Measurements from ENCODE around the gene OR6M1. TPM values are rescaled to one million over a fixed set of nuclear protein-coding genes. Genes with fewer than 3 reads are reported as not detected.

OR6M1 gene
- total RNA-seq, 2 experiments from 2014 or later = not detected

GRCh38 chr11:123755813-123756212 is 50.3 kb downstream of the OR6M1 start:
- H3K36me3 ChIP-seq (ENCODE audit: insufficient read depth, low read length) = no peaks in the 10 kb centered on the region
- no peaks in the 10 kb centered on the region for H3K9me3 ChIP-seq (ENCODE audit: low read length)
- no peak overlapping the region for H3K4me3 ChIP-seq (ENCODE audit: low read depth, low read length, poor library complexity, severe bottlenecking)
- no peaks in the 10 kb centered on the region for H3K9me2 ChIP-seq (ENCODE audit: insufficient read depth, low read length)
- no peaks in the 10 kb centered on the region for H4K20me1 ChIP-seq (ENCODE audit: insufficient read depth, low read length)
- BruUV-seq (replicated peaks) = no TSS peak
- H3K27ac ChIP-seq (ENCODE audit: low read depth, low read length, poor library complexity, severe bottlenecking) = no peak overlapping the region
- no peaks in the 10 kb centered on the region for H3K4me1 ChIP-seq (ENCODE audit: insufficient read depth, low read length, poor library complexity, severe bottlenecking)
- no peak for DNase-seq (ENCODE audit: low spot score)
- H3K79me2 ChIP-seq (ENCODE audit: insufficient read depth, low read depth, low read length) = no peaks in the 10 kb centered on the region
- TF ChIP-seq EZH2phosphoT487 (IDR thresholded peaks at IDR 0.05; ENCODE audit: borderline replicate concordance, low read depth, low read length) = no peak
- TF ChIP-seq CTCF (conservative IDR thresholded peaks at IDR 0.05; ENCODE audit: low read length) = no peak
- H3K4me2 ChIP-seq (ENCODE audit: low read length) = no peak overlapping the region
- CTCF ChIA-PET (ENCODE audit: unreplicated experiment) = no interaction called here
- intact Hi-C loops (cut with micrococcal nuclease; ENCODE audit: unreplicated experiment) = no loop called here
- no peak overlapping the region for H2AFZ ChIP-seq (ENCODE audit: low read length)
- POLR2A ChIA-PET = interaction anchor here (1.2 kb wide), 1 partner anchor 12 kb away, joined by 3 read pairs; no protein-coding TSS in a partner anchor

Small RNA genes within 50 kb of the gene (small RNA-seq; reads per million reads assigned to genes)
- not detected for gene RNU1-21P

Other genes starting within 250 kb of the OR6M1 start
- not detected in 2 replicates for gene SCN3B, start 151.7 kb downstream of the OR6M1 start, total RNA-seq (2014; rRNA removed; shearing (Covaris generic))
- not detected in 2 replicates for gene SCN3B, start 151.7 kb downstream of the OR6M1 start, total RNA-seq (2022)
- gene ZNF202, start 64.7 kb downstream of the OR6M1 start, total RNA-seq (2014; rRNA removed; shearing (Covaris generic)) = 15.9 and 19.6 TPM in 2 replicates
- gene ZNF202, start 64.7 kb downstream of the OR6M1 start, total RNA-seq (2022) = 15.5 and 16.7 TPM in 2 replicates
- gene OR6X1, start 51.8 kb downstream of the OR6M1 start, total RNA-seq (2014; rRNA removed; shearing (Covaris generic)) = not detected in 2 replicates
- gene OR6X1, start 51.8 kb downstream of the OR6M1 start, total RNA-seq (2022) = not detected in 2 replicates
- gene TMEM225, start 79.3 kb upstream of the OR6M1 start, total RNA-seq (2014; rRNA removed; shearing (Covaris generic)) = not detected in 2 replicates
- not detected in 2 replicates for gene TMEM225, start 79.3 kb upstream of the OR6M1 start, total RNA-seq (2022)
- gene OR8D4, start 95.8 kb upstream of the OR6M1 start, total RNA-seq (2014; rRNA removed; shearing (Covaris generic)) = not detected in 2 replicates
- not detected in 2 replicates for gene OR8D4, start 95.8 kb upstream of the OR6M1 start, total RNA-seq (2022)
- not detected in 2 replicates for gene OR4D5, start 133.3 kb upstream of the OR6M1 start, total RNA-seq (2014; rRNA removed; shearing (Covaris generic))
- not detected in 2 replicates for gene OR4D5, start 133.3 kb upstream of the OR6M1 start, total RNA-seq (2022)
- not detected in 2 replicates for gene OR6T1, start 137.5 kb upstream of the OR6M1 start, total RNA-seq (2014; rRNA removed; shearing (Covaris generic))
- not detected in 2 replicates for gene OR6T1, start 137.5 kb upstream of the OR6M1 start, total RNA-seq (2022)
- not detected in 2 replicates for gene OR10S1, start 171.4 kb upstream of the OR6M1 start, total RNA-seq (2014; rRNA removed; shearing (Covaris generic))
- not detected in 2 replicates for gene OR10S1, start 171.4 kb upstream of the OR6M1 start, total RNA-seq (2022)
- gene OR10G6, start 188.8 kb upstream of the OR6M1 start, total RNA-seq (2014; rRNA removed; shearing (Covaris generic)) = not detected in 2 replicates
- not detected in 2 replicates for gene OR10G6, start 188.8 kb upstream of the OR6M1 start, total RNA-seq (2022)
- gene OR10G4, start 206.6 kb upstream of the OR6M1 start, total RNA-seq (2014; rRNA removed; shearing (Covaris generic)) = not detected in 2 replicates
- gene OR10G4, start 206.6 kb upstream of the OR6M1 start, total RNA-seq (2022) = not detected in 2 replicates
- gene OR10G9, start 216.7 kb upstream of the OR6M1 start, total RNA-seq (2014; rRNA removed; shearing (Covaris generic)) = not detected in 2 replicates
- gene OR10G9, start 216.7 kb upstream of the OR6M1 start, total RNA-seq (2022) = not detected in 2 replicates
- gene OR10G8, start 220.4 kb upstream of the OR6M1 start, total RNA-seq (2014; rRNA removed; shearing (Covaris generic)) = not detected in 2 replicates
- not detected in 2 replicates for gene OR10G8, start 220.4 kb upstream of the OR6M1 start, total RNA-seq (2022)
- gene OR10G7, start 235.0 kb upstream of the OR6M1 start, total RNA-seq (2014; rRNA removed; shearing (Covaris generic)) = not detected in 2 replicates
- not detected in 2 replicates for gene OR10G7, start 235.0 kb upstream of the OR6M1 start, total RNA-seq (2022)

Data from OCI-LY7 (cell line).